Measurements from ENCODE around the gene GALNT6.

Gene GALNT6

DNA sequence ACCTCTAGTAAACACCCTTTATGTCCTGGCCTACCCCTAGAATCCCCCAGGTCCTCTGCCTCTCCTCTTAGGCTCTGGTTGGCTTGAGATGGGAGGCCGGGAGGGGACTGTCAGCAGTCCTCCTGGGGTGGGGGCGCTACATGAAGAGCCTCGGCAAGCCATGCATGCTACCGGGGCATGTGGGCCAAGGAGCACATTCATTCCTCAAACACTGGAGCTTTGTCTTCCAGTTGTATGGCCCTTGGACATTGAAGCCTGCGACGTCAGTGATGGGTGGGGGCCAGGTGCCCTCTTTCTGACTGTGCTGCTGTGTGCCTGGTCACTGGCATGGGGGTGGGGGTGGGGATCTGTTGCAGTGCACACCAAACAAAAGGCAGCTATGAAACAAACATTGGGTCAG, 28.9 kb downstream of the GALNT6 start:
- no peaks in the 10 kb centered on the region for H3K36me3 ChIP-seq (ENCODE audit: control insufficient read depth in 1 of 2, insufficient read depth in 2 of 2, low read depth in 1 of 2, low read length in 2 of 2)
- no peak overlapping the region for H3K18ac ChIP-seq (ENCODE audit: low read depth in 1 of 2, low read length in 2 of 2)
- H3K4me1 ChIP-seq (ENCODE audit: control insufficient read depth, insufficient read depth, low read depth, low read length): no peaks in the 10 kb centered on the region
- no peak overlapping the region for H3K4ac ChIP-seq (ENCODE audit: low read depth in 1 of 2, low read length in 2 of 2)
- H4K8ac ChIP-seq (ENCODE audit: low read length): no peak overlapping the region
- no peak overlapping the region for H2BK12ac ChIP-seq (ENCODE audit: low read length in 2 of 2)
- no peak for DNase-seq
- peaks cover 0 to 10% of the 10 kb centered on the region in 2 experiments for H3K27me3 ChIP-seq (ENCODE audit: control insufficient read depth in 1 of 2, insufficient read depth in 1 of 2, low read length in 2 of 2)
- no peak overlapping the region for H3K27ac ChIP-seq (ENCODE audit: low read length, poor library complexity, severe bottlenecking)
- no peak overlapping the region for H3K23ac ChIP-seq (ENCODE audit: low read length in 2 of 2)
- no peak overlapping the region for H2BK120ac ChIP-seq (ENCODE audit: low read depth, low read length)
- no peak overlapping the region for H2BK15ac ChIP-seq (ENCODE audit: low read depth, poor library complexity, severe bottlenecking)
- H3K79me1 ChIP-seq (replicated peaks; ENCODE audit: low read length, poor library complexity, severe bottlenecking): no peaks in the 10 kb centered on the region
- 93% methylated on average over 6 of the region's 6 CpGs for WGBS
- no peak overlapping the region for H2AFZ ChIP-seq (ENCODE audit: low read depth, low read length)
- no peak overlapping the region for H3K14ac ChIP-seq (ENCODE audit: low read length in 2 of 2)
- no peak overlapping the region for H2BK5ac ChIP-seq (ENCODE audit: low read depth, low read length, poor library complexity, severe bottlenecking)
- H3K9ac ChIP-seq (ENCODE audit: low read length): no peak overlapping the region
- H3K4me2 ChIP-seq (ENCODE audit: low read length, poor library complexity, severe bottlenecking): no peak overlapping the region
- H4K91ac ChIP-seq (ENCODE audit: low read length): no peak overlapping the region
- no peak overlapping the region for H3K4me3 ChIP-seq (ENCODE audit: insufficient read depth in 1 of 2, low read depth in 1 of 2, low read length in 2 of 2)
- H2AK5ac ChIP-seq (ENCODE audit: low read length, severe bottlenecking): no peak overlapping the region
- H3K9me3 ChIP-seq (ENCODE audit: control insufficient read depth, low read length): no peaks in the 10 kb centered on the region

- H3K27ac ChIP-seq (ENCODE audit: low read length, poor library complexity, severe bottlenecking): no peak overlapping the region
- peaks cover 0 to 14% of the 10 kb centered on the region in 2 experiments for H3K27me3 ChIP-seq (ENCODE audit: control insufficient read depth in 1 of 2, insufficient read depth in 1 of 2, low read length in 2 of 2)
- no peak overlapping the region for H2BK12ac ChIP-seq (ENCODE audit: low read length in 2 of 2)
- no peak overlapping the region for H4K91ac ChIP-seq (ENCODE audit: low read length)
- H3K4me2 ChIP-seq (ENCODE audit: low read length, poor library complexity, severe bottlenecking): no peak overlapping the region
- no peak overlapping the region for H2AK5ac ChIP-seq (ENCODE audit: low read length, severe bottlenecking)
- no peak overlapping the region for H3K4me3 ChIP-seq (ENCODE audit: insufficient read depth in 1 of 2, low read depth in 1 of 2, low read length in 2 of 2)
- no peaks in the 10 kb centered on the region for H3K9me3 ChIP-seq (ENCODE audit: control insufficient read depth, low read length)
- H3K14ac ChIP-seq (ENCODE audit: low read length in 2 of 2): no peak overlapping the region
- H3K4ac ChIP-seq (ENCODE audit: low read depth in 1 of 2, low read length in 2 of 2): no peak overlapping the region
- no peak overlapping the region for H2BK5ac ChIP-seq (ENCODE audit: low read depth, low read length, poor library complexity, severe bottlenecking)
- H3K36me3 ChIP-seq (ENCODE audit: control insufficient read depth in 1 of 2, insufficient read depth in 2 of 2, low read depth in 1 of 2, low read length in 2 of 2): no peaks in the 10 kb centered on the region
- H4K8ac ChIP-seq (ENCODE audit: low read length): no peak overlapping the region
- no peaks in the 10 kb centered on the region for H3K79me1 ChIP-seq (replicated peaks; ENCODE audit: low read length, poor library complexity, severe bottlenecking)
- no peak overlapping the region for H2AFZ ChIP-seq (ENCODE audit: low read depth, low read length)
- DNase-seq: no peak
- no peak overlapping the region for H3K9ac ChIP-seq (ENCODE audit: low read length)
- WGBS: 82% methylated on average over 8 of the region's 8 CpGs
- no peak overlapping the region for H3K23ac ChIP-seq (ENCODE audit: low read length in 2 of 2)
- H3K18ac ChIP-seq (ENCODE audit: low read depth in 1 of 2, low read length in 2 of 2): no peak overlapping the region
- H3K4me1 ChIP-seq (ENCODE audit: control insufficient read depth, insufficient read depth, low read depth, low read length): no peaks in the 10 kb centered on the region
- H2BK15ac ChIP-seq (ENCODE audit: low read depth, poor library complexity, severe bottlenecking): no peak overlapping the region
- H2BK120ac ChIP-seq (ENCODE audit: low read depth, low read length): no peak overlapping the region
Observed at GRCh38 chr12:51361161-51362016, 29.8 kb downstream of the GALNT6 start.

DNA sequence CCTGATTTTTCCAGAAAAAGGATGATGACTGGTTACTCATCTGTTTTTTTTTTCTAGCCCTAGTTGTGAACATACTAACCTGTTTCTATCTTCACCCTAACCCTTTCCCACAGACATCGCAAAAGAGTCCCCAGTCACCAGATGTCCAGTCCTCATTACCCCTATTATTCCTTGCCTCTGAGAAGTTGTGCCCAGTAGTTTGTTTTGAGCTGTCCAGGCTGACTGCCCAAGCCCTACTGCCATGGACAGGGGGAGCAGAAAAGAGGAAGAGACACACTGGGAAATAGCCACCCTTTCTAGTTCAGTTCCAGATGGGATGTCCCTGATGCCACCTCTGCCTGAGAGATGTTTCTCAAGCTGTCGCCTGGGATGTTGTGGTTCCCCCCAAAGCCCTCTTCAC, 30.9 kb downstream of the GALNT6 start:
- no peak for DNase-seq
- no peak overlapping the region for H2BK120ac ChIP-seq (ENCODE audit: low read depth, low read length)
- 100% methylated on average over 2 of the region's 2 CpGs for WGBS
- H3K79me1 ChIP-seq (replicated peaks; ENCODE audit: low read length, poor library complexity, severe bottlenecking): no peaks in the 10 kb centered on the region
- no peak overlapping the region for H3K23ac ChIP-seq (ENCODE audit: low read length in 2 of 2)
- no peaks in the 10 kb centered on the region for H3K36me3 ChIP-seq (ENCODE audit: control insufficient read depth in 1 of 2, insufficient read depth in 2 of 2, low read depth in 1 of 2, low read length in 2 of 2)
- H2AK5ac ChIP-seq (ENCODE audit: low read length, severe bottlenecking): no peak overlapping the region
- no peak overlapping the region for H3K4me2 ChIP-seq (ENCODE audit: low read length, poor library complexity, severe bottlenecking)
- H3K14ac ChIP-seq (ENCODE audit: low read length in 2 of 2): no peak overlapping the region
- peaks cover 0 to 14% of the 10 kb centered on the region in 2 experiments for H3K27me3 ChIP-seq (ENCODE audit: control insufficient read depth in 1 of 2, insufficient read depth in 1 of 2, low read length in 2 of 2)
- no peak overlapping the region for H3K9ac ChIP-seq (ENCODE audit: low read length)
- no peak overlapping the region for H3K4me3 ChIP-seq (ENCODE audit: insufficient read depth in 1 of 2, low read depth in 1 of 2, low read length in 2 of 2)
- H3K4ac ChIP-seq (ENCODE audit: low read depth in 1 of 2, low read length in 2 of 2): no peak overlapping the region
- no peak overlapping the region for H2BK5ac ChIP-seq (ENCODE audit: low read depth, low read length, poor library complexity, severe bottlenecking)
- H2BK12ac ChIP-seq (ENCODE audit: low read length in 2 of 2): no peak overlapping the region
- no peak overlapping the region for H4K8ac ChIP-seq (ENCODE audit: low read length)
- H3K4me1 ChIP-seq (ENCODE audit: control insufficient read depth, insufficient read depth, low read depth, low read length): no peaks in the 10 kb centered on the region
- H4K91ac ChIP-seq (ENCODE audit: low read length): no peak overlapping the region
- no peak overlapping the region for H2AFZ ChIP-seq (ENCODE audit: low read depth, low read length)
- no peak overlapping the region for H3K18ac ChIP-seq (ENCODE audit: low read depth in 1 of 2, low read length in 2 of 2)
- H3K9me3 ChIP-seq (ENCODE audit: control insufficient read depth, low read length): no peaks in the 10 kb centered on the region
- no peak overlapping the region for H3K27ac ChIP-seq (ENCODE audit: low read length, poor library complexity, severe bottlenecking)
- no peak overlapping the region for H2BK15ac ChIP-seq (ENCODE audit: low read depth, poor library complexity, severe bottlenecking)

DNA sequence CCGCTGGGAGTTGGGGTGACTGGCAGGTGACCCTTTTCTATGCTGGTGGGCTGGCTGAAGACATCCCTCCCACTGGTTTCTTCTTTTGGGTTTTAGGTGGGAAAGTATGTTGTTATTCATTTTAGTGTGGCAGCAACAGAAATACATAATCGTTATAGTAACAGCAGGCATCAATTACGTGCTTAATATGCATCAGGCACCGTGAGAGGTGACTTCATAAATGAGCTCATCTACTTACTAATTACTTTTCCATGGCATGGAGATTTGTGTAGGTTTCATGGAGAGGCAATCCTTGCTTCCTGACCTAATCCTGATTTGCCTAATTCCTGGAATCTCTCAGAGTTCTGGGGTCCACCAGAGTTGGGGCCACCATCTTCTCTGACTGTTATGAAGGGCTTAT, 31.4 kb downstream of the GALNT6 start:
- no peak for DNase-seq
- Histone ChIP-seq H3K9ac (ENCODE audit: low read length) (no peak overlapping the region), H2BK120ac (ENCODE audit: low read depth, low read length) (no peak overlapping the region), H3K4me3 (ENCODE audit: insufficient read depth in 1 of 2, low read depth in 1 of 2, low read length in 2 of 2) (no peak overlapping the region), H3K23ac (ENCODE audit: low read length in 2 of 2) (no peak overlapping the region), H2AK5ac (ENCODE audit: low read length, severe bottlenecking) (no peak overlapping the region), H3K18ac (ENCODE audit: low read depth in 1 of 2, low read length in 2 of 2) (no peak overlapping the region), H3K4me2 (ENCODE audit: low read length, poor library complexity, severe bottlenecking) (no peak overlapping the region), H3K36me3 (ENCODE audit: control insufficient read depth in 1 of 2, insufficient read depth in 2 of 2, low read depth in 1 of 2, low read length in 2 of 2) (no peaks in the 10 kb centered on the region), H3K14ac (ENCODE audit: low read length in 2 of 2) (no peak overlapping the region), H3K27ac (ENCODE audit: low read length, poor library complexity, severe bottlenecking) (no peak overlapping the region), H3K79me1 (replicated peaks; ENCODE audit: low read length, poor library complexity, severe bottlenecking) (no peaks in the 10 kb centered on the region), H2BK12ac (ENCODE audit: low read length in 2 of 2) (no peak overlapping the region), H4K91ac (ENCODE audit: low read length) (no peak overlapping the region), H4K8ac (ENCODE audit: low read length) (no peak overlapping the region), H3K4me1 (ENCODE audit: control insufficient read depth, insufficient read depth, low read depth, low read length) (no peaks in the 10 kb centered on the region), H3K9me3 (ENCODE audit: control insufficient read depth, low read length) (no peaks in the 10 kb centered on the region), H3K4ac (ENCODE audit: low read depth in 1 of 2, low read length in 2 of 2) (no peak overlapping the region), H3K27me3 (ENCODE audit: control insufficient read depth in 1 of 2, insufficient read depth in 1 of 2, low read length in 2 of 2) (peaks cover 0 to 12% of the 10 kb centered on the region in 2 experiments), H2BK5ac (ENCODE audit: low read depth, low read length, poor library complexity, severe bottlenecking) (no peak overlapping the region), H2BK15ac (ENCODE audit: low read depth, poor library complexity, severe bottlenecking) (no peak overlapping the region), H2AFZ (ENCODE audit: low read depth, low read length) (no peak overlapping the region)
- WGBS: 100% methylated on average over 4 of the region's 4 CpGs
